CD14-positive monocyte (primary cell): Measurements from ENCODE around the gene POU6F2. TPM values are rescaled to one million over a fixed set of nuclear protein-coding genes. Genes with fewer than 3 reads are reported as not detected.

Experiments used
- DNase-seq, 3 donors: peaks; one replicate each; pipeline ENCODE4 v3.0.0-alpha.2; 2011 to 2022
- H2AFZ ChIP-seq: 2 replicates; pipeline ENCODE4 v1.6.0; 2012; ENCODE audit warnings: mild to moderate bottlenecking, low read depth, low read length, inconsistent platforms; ENCODE audit not compliant: insufficient read depth, poor library complexity, severe bottlenecking
- H3K27ac ChIP-seq, 2 donors: 1 replicate in 1 of 2; 2 replicates in 1 of 2; pipeline ENCODE4 v1.5.1; 2012 to 2013; ENCODE audit warnings: low read length in 2 of 2, control low read depth in 1 of 2, inconsistent platforms in 1 of 2, low read depth in 1 of 2, mild to moderate bottlenecking in 1 of 2
- H3K27me3 ChIP-seq, 2 donors: one replicate each; pipeline versions ENCODE4 v1.6.0 to v1.6.1; 2011 to 2013; ENCODE audit warnings: low read length in 2 of 2; ENCODE audit not compliant: control insufficient read depth in 2 of 2, insufficient read depth in 2 of 2
- H3K36me3 ChIP-seq, 2 donors: replicated peaks in 1 of 2; 1 replicate in 1 of 2; 2 replicates in 1 of 2; pipeline versions ENCODE4 v1.5.1 to v1.6.1; 2012 to 2013; ENCODE audit warnings: low read length in 2 of 2, control low read depth in 1 of 2, inconsistent platforms in 1 of 2, mild to moderate bottlenecking in 1 of 2; ENCODE audit not compliant: insufficient read depth in 2 of 2, control insufficient read depth in 1 of 2
- H3K4me1 ChIP-seq, 2 donors: 1 replicate in 1 of 2; 2 replicates in 1 of 2; pipeline versions ENCODE4 v1.5.1 to v1.6.1; 2012 to 2013; ENCODE audit warnings: low read length in 2 of 2, control low read depth in 1 of 2, inconsistent platforms in 1 of 2, mild to moderate bottlenecking in 1 of 2, moderate library complexity in 1 of 2; ENCODE audit not compliant: insufficient read depth in 2 of 2, control insufficient read depth in 1 of 2
- H3K4me2 ChIP-seq: replicated peaks from 2 replicates; pipeline ENCODE3; 2012; ENCODE audit warnings: low read length, moderate library complexity, mild to moderate bottlenecking; ENCODE audit not compliant: poor library complexity, severe bottlenecking; ENCODE audit errors: extremely low read depth
- H3K4me3 ChIP-seq, 3 experiments: fragments of 200-600 bp in 1 of 3; sonication (generic) in 1 of 3; replicated peaks in 1 of 3; 1 replicate in 2 of 3; 2 replicates in 1 of 3; pipeline ENCODE4 v1.5.1; 2011 to 2013; ENCODE audit warnings: low read length in 3 of 3, mild to moderate bottlenecking in 3 of 3, control low read depth in 2 of 3, low read depth in 2 of 3, inconsistent platforms in 1 of 3, moderate library complexity in 1 of 3
- H3K79me2 ChIP-seq: 2 replicates; pipeline ENCODE4 v1.6.0; 2012; ENCODE audit warnings: mild to moderate bottlenecking, control low read depth, inconsistent platforms, low read length, moderate library complexity; ENCODE audit not compliant: insufficient read depth
- H3K9ac ChIP-seq: 2 replicates; pipeline ENCODE4 v1.6.0; 2017; ENCODE audit warnings: low read length, mild to moderate bottlenecking; ENCODE audit not compliant: insufficient read depth, poor library complexity, severe bottlenecking
- H3K9me3 ChIP-seq, 2 donors: replicated peaks in 1 of 2; 1 replicate in 1 of 2; 2 replicates in 1 of 2; pipeline versions ENCODE4 v1.5.1 to v1.6.1; 2012 to 2013; ENCODE audit warnings: low read length in 2 of 2, control low read depth in 1 of 2; ENCODE audit not compliant: control insufficient read depth in 1 of 2, insufficient read depth in 1 of 2
- H4K20me1 ChIP-seq: 2 replicates; pipeline ENCODE4 v1.6.0; 2012; ENCODE audit warnings: mild to moderate bottlenecking, low read length, control low read depth, moderate library complexity; ENCODE audit not compliant: insufficient read depth
- H3K27ac Mint-ChIP-seq, 7 donors: one replicate each; pipeline ENCODE4 v1.8.0; 2020; ENCODE audit warnings: mild to moderate bottlenecking in 7 of 7, mixed read lengths in 7 of 7, moderate library complexity in 6 of 7, inconsistent platforms in 2 of 7
- H3K27me3 Mint-ChIP-seq, 3 donors: one replicate each; pipeline ENCODE4 v1.8.0; 2021 to 2022; ENCODE audit warnings: low read depth in 3 of 3, mild to moderate bottlenecking in 3 of 3, mixed read lengths in 3 of 3, moderate library complexity in 3 of 3, inconsistent platforms in 1 of 3
- H3K36me3 Mint-ChIP-seq, 2 donors: one replicate each; pipeline ENCODE4 v1.8.0; 2020; ENCODE audit warnings: mixed read lengths in 2 of 2, inconsistent platforms in 1 of 2, mild to moderate bottlenecking in 1 of 2
- H3K4me1 Mint-ChIP-seq: one replicate; pipeline ENCODE4 v1.8.0; 2020; ENCODE audit warnings: mild to moderate bottlenecking, mixed read lengths
- H3K4me3 Mint-ChIP-seq, 2 donors: one replicate each; pipeline ENCODE4 v1.8.0; 2020; ENCODE audit warnings: mild to moderate bottlenecking in 2 of 2, mixed read lengths in 2 of 2, moderate library complexity in 1 of 2
- H3K9me3 Mint-ChIP-seq, 7 donors: one replicate each; pipeline ENCODE4 v1.8.0; 2020 to 2022; ENCODE audit warnings: mixed read lengths in 7 of 7, mild to moderate bottlenecking in 6 of 7, moderate library complexity in 6 of 7, inconsistent platforms in 2 of 7
- WGBS: methylation state at CpG from one replicate; pipeline ENCODE4 v1.1.5; 2013; ENCODE audit warnings: missing lambda C conversion rate; ENCODE audit not compliant: insufficient coverage; 5-methylcytosine and 5-hydroxymethylcytosine counted together
- intact Hi-C, 2 donors: fragments of 100-400 bp; cut with micrococcal nuclease; formaldehyde crosslinking; loops; one replicate each; pipeline versions ENCODE4 v1.15.0 to v1.15.1; 2023
- polyA plus RNA-seq, 3 donors: library from polyadenylated mRNA; depleted of rRNA in 1 of 3; unstranded in 2 of 3; stranded (reverse) in 1 of 3; fragments of 300-500 nt in 2 of 3; fragments of >200 nt in 1 of 3; fragmentation: Illumina TruSeq in 2 of 3; gene quantifications; 1 replicate in 2 of 3; 2 replicates in 1 of 3; pipeline ENCODE4 v1.2.3, GENCODE V29; 2012 to 2021
- TF ChIP-seq, protein P1 (sequence below): fragments of 200-600 bp; IDR thresholded peaks from one replicate; pipeline ENCODE4 v1.8.0; 2022; ENCODE audit warnings: antibody characterized with exemption, mild to moderate bottlenecking

Gene POU6F2
- polyA plus RNA-seq, 3 donors, result not detected

DNA sequence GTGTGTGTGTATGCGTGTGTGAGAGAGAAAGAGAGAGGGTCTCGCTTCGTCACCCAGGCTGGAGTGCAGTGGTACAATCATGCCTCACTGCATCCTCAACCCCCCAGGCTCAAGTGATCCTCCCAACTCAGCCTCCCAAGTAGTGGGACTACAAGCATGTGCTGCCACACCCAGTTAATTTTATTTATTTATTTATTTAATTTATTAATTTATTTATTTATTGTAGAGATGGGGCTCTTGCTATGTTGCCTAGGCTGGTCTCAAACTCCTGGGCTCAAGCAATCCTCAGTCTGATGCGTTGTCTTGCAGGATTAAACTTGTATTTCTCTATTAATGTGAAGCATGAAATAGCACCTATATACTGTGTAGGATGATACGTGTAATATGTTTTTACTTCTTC is 21.8 kb upstream of the POU6F2 start:
- Histone ChIP-seq H4K20me1 (no peaks in the 10 kb centered on the region), H3K9me3 (no peaks in the 10 kb centered on the region), H3K4me1 (no peaks in the 10 kb centered on the region), H3K9ac (no peak overlapping the region), H3K4me2 (no peak overlapping the region), H2AFZ (no peak overlapping the region), H3K79me2 (no peaks in the 10 kb centered on the region), H3K27me3 (no peaks in the 10 kb centered on the region), H3K4me3 (no peak overlapping the region), H3K27ac (no peak overlapping the region), H3K36me3 (no peaks in the 10 kb centered on the region)
- TF ChIP-seq, protein P1, sequence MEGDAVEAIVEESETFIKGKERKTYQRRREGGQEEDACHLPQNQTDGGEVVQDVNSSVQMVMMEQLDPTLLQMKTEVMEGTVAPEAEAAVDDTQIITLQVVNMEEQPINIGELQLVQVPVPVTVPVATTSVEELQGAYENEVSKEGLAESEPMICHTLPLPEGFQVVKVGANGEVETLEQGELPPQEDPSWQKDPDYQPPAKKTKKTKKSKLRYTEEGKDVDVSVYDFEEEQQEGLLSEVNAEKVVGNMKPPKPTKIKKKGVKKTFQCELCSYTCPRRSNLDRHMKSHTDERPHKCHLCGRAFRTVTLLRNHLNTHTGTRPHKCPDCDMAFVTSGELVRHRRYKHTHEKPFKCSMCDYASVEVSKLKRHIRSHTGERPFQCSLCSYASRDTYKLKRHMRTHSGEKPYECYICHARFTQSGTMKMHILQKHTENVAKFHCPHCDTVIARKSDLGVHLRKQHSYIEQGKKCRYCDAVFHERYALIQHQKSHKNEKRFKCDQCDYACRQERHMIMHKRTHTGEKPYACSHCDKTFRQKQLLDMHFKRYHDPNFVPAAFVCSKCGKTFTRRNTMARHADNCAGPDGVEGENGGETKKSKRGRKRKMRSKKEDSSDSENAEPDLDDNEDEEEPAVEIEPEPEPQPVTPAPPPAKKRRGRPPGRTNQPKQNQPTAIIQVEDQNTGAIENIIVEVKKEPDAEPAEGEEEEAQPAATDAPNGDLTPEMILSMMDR, result no peak
- Mint-ChIP-seq H3K27me3 (peaks cover 0 to 2% (median 1%) of the 10 kb centered on the region in 3 donors), H3K4me3 (no peak overlapping the region), H3K4me1 (peaks cover 8% of the 10 kb centered on the region), H3K9me3 (peaks cover 0 to 9% (median 3%) of the 10 kb centered on the region in 7 donors), H3K27ac (no peak overlapping the region), H3K36me3 (no peaks in the 10 kb centered on the region)
- intact Hi-C loops, result no loop called here
- DNase-seq, result no peak
- no CpG with 5 or more reads among the region's 5 CpGs for WGBS

DNA sequence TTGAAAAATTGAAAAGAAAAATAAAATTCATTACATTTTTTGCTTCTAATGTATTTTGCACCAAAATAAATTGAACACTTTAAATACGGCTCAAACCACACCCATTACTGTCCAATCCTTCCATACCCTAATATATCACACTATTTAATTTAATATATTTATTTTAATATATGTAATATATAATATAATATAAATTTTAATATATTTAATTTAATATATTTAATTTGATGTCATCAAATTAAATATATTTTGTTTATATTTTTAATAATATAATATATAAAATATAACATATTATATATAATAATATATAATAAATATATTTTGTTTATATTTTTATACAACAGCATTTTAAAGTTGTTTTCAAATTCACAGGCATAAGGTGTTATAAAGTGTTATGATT is 15.7 kb upstream of the POU6F2 start:
- H3K9me3 Mint-ChIP-seq, result peaks cover 0 to 15% (median 8%) of the 10 kb centered on the region in 7 donors
- Histone ChIP-seq H3K27ac (no peak overlapping the region), H3K4me2 (no peak overlapping the region), H4K20me1 (no peaks in the 10 kb centered on the region), H2AFZ (no peak overlapping the region), H3K79me2 (no peaks in the 10 kb centered on the region), H3K9me3 (no peaks in the 10 kb centered on the region), H3K4me3 (no peak overlapping the region), H3K27me3 (no peaks in the 10 kb centered on the region), H3K9ac (no peak overlapping the region), H3K4me1 (no peaks in the 10 kb centered on the region), H3K36me3 (no peaks in the 10 kb centered on the region)
- TF ChIP-seq, protein P1, result no peak
- no peak for DNase-seq
- H3K36me3 Mint-ChIP-seq, result no peaks in the 10 kb centered on the region
- peaks cover 0 to 2% (median 0%) of the 10 kb centered on the region in 3 donors for H3K27me3 Mint-ChIP-seq
- WGBS, result no CpG with 5 or more reads among the region's 1 CpG
- H3K27ac Mint-ChIP-seq, result no peak overlapping the region
- intact Hi-C loops, result no loop called here
- no peaks in the 10 kb centered on the region for H3K4me1 Mint-ChIP-seq
- no peak overlapping the region for H3K4me3 Mint-ChIP-seq
